COLO668 (cell line): ENCODE data around the gene DAP.
"Not testable (repeated sequence)": the region's sequence is repeated elsewhere in the genome, so short reads cannot be mapped to it uniquely, and the experiment has no call there.

Experiments used
- DNase-seq: peaks from one replicate; lab custom pipeline; 2025; ENCODE audit not compliant: unreplicated experiment; lab: John Stamatoyannopoulos, UW

DAP gene

DNA sequence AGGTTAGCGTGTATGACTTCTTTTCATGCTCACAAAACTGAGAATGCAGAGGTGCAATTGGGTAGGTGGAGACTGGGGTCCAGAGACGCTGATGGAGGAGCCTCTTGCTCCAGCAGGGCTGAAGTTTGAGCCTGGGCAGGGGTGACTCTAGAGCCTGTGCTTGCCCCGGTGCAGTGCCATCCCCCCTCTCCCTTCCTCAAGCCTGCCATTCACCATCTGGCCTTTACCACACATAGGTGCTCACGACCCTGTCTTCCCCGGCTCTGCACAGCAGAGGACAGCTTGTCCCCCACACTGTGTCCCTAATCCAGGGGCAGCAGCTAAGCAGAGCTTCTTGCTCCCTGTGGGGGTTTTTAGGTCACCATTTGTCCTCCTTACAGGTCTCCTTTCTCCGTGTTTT, 86.5 kb downstream of the DAP start:
- no peak for DNase-seq

DNA sequence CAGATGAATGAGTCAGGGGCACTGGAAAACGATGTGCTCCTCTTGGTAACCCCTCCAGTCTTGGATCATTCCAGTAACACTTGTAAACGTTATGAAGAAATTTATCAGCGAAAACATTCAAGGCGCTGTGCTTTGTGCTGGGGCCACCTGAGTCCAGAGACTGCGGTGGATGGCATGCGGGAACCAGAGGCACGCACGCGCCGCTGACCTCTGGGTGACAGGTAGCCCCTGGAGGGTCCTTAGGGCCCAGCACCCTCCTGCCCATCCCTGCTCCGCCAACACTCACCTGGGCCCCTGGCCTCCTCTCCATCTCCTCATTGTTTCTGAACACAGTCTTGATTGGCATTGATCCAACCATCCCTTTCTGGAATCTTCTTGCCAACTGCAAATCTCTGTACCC, 86.9 kb downstream of the DAP start:
- no peak for DNase-seq

DNA sequence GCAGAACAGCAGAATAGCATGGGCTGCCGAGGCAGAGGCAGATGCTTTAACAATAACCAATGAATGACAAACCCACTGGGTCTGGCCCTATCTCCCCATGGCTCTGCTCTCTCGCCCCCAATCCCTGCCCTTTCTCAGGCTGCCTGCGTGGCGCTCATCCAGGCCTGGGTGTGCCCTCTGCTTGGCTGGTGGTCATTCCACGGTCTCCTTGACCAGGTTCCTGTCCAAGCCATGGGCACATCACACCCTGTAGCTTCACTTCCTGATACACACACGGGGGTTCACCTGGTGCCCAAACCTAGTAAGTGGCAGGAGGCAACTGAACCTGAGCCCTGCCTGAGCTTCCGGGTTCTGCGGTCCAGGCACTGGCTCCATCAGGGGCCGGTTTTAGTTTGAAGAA, 87.6 kb downstream of the DAP start:
- no peak for DNase-seq

DNA sequence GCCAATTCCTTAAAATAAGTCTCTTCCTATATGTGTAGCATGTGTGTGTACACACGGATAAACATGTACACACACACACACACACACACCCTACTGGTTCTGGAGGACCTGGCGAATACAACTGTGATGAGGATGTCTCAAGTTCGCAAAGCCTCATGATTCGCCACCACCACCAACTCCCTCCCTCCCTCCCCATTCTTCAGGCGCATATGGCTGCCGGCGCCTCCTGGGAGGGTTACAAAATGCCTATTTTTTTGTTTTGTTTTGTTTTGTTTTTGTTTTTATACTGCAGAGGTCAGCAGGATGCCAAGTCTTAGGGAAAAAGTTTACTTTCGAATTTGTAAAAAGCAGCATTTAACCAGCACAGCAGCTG, 88.0 kb downstream of the DAP start:
- no peak for DNase-seq

DNA sequence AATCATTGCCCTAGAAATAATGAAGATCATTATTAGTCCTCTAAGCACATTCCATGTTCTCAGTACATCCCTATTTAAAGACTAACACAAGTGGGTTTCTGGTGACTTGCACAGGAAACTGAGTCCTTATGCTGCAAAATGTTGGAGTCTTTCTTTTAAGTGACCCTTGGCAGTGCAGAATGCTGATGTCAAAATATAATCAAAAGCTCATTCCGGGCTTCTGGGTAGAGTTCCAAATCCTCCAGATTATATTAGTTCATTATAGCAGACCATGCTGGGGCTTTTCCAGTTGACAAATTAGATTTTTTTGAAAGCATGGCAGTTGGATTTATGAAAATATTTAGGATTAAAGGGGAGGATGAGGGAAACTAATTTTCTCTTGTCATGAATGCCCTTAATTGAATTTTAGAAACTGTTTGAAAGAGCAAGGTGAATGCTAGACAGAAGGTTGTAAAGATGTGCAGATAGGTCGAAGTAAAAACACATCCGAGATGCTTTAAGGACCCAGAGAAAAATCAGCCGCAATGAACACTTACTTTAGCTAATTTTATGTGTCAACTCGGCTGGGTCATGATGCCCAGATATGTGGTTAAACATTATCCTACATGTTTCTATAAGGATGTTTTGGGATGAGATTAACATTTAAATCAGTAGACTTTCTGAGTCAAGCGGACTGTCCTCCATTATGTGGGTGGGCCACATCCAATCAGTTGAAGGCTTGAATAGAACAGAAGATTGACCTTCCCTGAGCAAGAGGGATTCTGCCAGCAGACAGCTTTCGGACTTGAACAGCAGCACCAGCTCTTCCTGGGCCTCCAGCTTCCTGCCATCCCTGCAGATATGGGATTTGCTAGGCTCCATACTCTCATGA, 88.7 kb downstream of the DAP start:
- DNase-seq, result no peak

DNA sequence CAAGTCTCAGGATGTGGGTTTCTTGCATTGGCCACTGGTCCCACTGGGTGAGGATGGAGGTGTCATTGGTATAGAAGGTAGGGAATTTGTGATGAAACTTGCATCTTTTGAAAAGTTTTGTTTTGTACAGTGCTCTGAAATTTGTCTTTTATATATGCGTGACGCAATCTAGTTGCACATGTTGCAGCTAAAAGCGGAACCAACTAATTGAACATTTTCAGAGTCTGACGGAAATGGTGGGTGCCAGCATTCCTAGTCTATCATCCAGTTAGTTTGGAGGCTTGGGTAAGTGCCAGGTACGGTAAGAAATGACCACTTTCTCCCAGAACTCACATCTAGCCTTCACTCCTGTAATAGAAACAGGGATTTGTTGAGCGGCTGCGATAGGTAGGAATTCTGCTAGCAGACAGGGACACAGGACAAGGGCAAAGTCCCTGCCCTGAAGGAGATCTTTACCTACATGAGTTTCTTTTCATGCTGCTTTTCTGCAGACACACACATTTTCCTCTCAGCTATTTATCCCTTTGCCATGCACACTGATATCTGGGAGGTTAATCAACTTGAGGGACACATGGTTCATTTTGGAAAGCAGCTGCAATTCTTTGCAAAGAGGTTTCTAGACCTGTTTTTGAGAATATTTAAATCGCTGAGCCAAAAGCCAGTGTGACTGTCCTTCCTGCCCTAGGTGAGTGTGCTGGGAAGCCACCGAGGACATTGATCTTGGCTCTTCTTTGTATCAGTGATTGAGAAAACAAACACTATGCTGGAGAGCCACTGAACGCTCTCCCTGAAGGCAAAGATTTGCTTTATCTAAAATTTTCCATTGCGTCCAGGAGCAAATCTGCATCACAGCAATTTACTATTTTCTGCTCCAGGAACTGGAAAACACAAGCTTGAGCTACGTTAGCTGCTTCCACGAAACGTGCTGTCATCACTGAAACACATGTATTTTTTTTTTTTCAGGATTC, 89.7 kb downstream of the DAP start:
- DNase-seq, result no peak

DNA sequence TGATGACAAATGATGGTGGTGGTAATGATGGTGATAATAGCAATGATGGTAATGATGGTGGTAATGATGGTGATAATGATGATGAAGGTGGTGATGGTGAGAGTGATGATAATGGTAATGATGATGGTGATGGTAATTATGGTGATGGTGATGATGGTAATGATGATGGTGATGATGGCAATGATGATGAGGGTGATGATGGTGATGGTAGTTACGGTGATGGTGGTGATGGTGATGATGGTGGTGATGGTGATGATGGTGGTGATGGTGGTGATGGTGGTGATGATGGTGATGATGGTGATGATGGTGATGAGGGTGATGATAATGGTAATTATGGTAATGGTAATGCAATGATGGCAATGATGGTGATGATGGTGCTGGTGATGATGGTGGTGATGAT, 91.1 kb downstream of the DAP start:
- no peak for DNase-seq

DNA sequence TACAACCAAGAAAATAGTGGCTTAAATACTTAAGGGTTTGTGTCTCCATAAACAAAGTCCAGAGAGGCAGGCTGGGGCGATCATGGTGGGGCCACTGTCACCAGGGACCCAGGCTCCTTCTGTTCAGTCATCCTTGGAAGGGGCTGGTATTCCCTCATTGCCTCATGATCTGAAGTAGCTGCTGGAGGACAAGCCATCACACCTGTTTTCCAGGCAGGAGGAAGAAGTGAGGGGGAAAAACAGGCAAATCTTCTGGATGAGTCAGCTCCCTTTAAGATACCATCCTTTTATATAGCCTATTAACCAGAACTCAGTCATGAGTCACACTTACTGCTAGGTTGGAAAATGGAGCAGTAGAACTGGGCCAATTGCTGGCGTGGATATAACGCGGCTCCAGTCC, 92.3 kb downstream of the DAP start:
- no peak for DNase-seq

DNA sequence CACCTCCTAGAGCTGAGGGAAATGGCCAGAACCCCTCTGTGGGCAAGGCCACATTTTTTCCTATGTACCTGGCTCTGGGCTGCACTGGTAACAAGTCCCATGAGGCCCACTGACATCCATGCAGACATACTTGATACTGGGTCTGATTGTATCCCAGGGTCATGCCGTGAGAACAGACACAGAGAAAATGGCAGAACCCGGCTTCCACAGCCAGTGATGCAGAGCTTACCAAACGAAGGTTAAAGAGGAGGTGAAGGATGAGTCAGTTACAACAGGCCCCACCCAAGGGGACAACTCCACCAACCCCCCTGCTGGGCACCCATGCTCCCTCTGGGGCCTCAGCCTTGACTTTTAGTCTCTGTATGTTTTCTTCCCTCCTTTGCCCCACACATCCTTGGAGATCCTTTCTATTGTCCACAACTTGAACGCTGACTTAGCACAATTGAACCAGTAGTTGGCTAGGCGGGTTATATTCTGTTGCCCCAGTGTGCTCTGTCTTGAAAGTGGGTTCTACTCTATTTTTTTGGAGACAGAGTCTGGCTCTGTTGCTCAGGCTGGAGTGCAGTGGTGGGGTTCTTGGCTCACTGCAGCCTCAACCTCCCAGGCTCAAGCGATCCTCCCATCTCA, 93.5 kb downstream of the DAP start:
- no peak for DNase-seq

DNA sequence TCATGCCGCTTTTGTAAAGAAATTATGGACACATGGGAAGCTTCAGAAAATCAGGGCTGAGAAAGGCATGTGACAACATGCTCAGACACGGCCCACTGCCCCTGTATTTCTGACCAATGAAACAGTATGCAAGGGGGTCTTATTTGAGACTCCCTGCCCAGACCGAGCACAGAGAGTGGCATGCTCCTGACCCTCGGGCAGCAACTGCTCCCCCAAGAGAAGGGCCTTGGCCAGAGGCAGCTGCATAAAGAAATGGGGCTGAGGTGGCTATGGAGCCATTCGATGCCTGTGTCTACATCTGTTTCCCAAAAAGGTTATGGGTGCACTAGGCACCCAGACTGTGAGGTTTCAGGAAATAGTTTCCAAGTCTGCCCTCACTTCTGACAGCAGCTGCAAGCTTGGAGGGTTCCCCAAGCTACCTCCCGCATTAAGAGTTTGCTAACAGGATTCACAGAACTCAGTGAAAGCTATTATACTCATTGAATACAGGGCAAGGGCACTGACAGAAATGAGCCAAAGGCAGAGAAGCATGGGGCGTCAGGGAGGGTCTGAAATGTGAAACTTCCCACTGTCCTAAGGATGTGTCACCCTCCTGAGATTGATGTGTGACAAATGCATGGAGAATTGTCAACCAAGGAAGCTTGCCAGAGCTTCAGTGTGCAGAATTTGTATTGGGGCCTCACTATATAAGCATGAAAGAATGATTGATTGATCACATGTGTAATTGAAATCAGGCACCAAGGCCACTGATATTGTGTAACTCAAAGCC, 94.3 kb downstream of the DAP start:
- DNase-seq, result no peak

DNA sequence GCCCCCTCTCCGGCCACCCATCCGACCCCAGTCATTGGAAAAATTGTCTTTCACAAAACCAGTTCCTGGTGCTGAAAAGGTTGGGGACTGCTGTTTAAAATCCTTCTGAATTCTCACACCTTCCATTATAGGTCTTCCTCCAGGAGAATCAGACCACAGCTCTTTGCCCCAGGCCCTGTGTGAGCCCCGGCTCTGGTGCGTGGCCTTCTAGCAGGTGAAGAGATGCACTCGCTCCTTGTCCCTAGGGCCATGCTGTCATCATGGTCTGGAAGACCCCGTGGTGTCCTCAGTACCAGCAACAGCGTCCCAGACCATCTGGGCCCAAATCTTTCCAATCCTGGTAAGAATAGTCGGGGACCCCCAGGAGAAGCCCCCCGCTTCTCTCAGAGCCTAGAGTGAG, 95.2 kb downstream of the DAP start:
- DNase-seq, result no peak

DNA sequence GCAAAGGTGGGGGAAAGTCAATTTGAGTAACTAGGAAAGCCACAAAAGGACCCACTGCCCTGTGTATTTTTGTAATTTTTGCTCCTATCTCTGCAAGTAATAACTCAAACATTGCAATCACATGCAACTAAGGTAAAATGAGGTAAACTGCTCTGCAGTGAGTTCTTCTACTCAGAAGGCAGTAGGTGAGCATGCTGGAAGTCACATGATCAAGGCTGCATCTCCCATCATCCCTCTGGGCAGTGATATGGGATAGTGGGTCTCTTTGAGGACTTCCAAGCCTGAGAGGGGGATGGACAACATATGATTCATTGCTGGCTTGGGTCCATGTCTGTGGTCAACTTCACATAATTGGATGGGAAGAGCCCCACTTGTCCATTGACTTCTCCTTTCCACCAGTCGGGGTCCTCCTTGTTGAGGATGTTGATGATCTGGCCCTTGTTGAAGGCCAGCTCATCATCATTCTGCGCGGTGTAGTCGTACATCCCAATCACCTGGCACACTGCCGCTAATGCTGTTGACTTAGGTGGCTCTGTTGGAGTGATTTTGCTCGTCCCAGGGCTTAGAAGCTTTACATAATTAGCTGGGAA, 96.8 kb downstream of the DAP start:
- DNase-seq, result not testable (repeated sequence)

DNA sequence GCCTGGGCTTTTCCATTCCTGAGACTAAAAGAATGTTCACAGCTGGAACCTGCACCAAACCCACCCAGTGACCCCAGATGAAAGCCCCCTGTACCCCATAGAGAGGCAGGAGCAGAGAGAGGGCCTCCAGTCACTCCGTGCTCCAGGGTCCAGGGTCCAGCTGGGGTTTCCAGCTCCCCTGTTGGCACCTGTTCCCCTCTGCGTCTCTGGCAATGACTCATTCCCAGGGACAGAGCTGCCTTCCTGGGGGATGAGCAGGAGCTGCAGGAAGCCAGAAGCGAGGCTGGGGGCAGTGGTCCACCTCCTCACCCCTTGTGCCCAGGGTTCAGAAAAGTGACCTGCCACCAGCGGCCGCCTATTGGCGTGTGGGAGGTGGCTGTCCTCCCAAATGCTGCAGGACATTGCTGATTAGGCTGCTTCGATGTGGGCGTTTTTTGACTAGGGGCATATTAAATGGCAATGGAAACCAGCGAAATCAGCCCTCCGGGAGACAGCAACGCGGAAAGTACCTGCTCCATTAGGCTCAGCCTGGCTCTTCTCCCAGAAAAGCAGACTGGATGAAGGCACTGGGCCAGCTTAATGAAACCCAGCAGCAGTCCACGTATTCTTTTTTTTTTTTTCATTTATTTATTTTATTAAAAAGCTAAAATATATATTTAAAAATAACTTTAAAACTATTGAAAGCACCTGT, 97.4 kb downstream of the DAP start:
- DNase-seq, result peak; percentile 18

DNA sequence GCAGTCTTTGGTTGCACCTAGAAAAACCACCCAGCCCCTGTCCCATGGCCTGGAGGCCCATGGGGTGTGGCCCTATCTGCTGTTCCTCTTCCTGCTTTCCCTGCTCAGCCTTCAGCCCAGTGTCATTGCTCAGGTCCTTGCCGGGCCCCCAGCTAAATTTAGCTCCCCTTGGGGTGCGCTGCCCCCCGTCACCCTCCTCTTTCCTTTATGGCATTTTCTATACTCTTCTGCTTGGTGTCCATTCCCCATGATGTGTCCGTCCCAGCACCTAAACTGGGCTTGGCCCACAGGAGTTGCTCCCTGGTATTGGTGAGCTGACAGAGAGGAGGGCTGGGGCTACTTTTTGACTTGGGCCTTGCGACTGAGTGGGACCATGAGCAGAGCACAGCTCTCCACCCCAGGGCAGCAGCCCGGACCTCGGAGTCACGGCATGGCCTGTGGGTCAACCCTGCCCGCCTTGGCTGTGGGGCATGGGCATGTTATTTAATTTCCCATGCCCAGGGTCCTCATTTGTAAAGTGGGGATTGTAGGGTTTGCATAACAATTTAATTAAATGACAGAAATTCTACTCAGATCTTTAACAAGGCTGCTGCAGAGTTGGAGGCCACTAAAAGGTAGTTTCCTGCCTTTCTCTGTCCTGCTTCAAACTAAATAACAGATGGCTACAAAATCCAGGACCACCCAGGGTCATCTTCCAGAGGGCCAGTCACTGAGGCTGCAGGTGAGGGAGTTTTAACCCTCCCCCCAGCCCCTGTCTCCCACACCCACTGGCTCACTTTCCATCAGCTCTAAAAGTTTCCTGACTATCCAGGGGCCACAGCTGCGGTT, 98.2 kb downstream of the DAP start:
- no peak for DNase-seq

DNA sequence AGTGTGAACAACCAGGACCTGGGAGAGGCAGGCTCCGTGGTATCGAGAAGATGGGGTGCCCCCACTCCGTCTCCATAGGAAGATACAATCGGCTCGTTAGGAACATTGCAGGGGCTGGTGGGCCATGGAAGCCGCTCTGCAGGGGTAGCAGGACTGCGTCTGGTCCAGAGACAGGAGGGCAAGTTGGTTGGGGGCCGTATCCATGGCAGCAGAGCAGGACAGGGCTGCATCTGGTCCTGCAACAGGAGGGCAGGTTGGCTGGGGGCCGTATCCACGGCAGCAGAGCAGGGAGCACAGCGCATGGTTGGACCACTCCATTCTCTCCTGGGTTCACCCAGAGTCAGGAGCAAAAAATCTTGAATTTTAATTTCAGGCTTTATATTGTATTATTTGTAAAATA, 99.0 kb downstream of the DAP start:
- no peak for DNase-seq

DNA sequence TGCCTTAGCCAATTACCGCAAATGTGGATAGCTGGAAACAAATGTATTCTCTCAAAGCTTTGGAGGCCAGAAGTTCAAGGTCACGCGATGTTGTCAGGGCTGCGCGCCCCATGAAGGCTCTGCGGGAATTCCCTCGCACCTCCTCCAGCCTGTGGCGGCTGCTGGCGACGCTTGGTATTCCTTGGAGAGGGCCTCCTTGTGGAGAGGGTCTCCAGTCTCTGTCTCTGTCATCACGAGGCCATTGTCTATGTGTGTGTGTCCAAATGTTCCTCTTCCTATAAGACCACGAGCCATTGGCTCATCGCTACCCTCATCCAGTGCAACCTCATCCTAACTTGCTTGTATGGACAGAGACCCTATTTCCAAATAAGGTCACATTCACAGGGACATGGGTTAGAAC, 99.6 kb downstream of the DAP start:
- no peak for DNase-seq

DNA sequence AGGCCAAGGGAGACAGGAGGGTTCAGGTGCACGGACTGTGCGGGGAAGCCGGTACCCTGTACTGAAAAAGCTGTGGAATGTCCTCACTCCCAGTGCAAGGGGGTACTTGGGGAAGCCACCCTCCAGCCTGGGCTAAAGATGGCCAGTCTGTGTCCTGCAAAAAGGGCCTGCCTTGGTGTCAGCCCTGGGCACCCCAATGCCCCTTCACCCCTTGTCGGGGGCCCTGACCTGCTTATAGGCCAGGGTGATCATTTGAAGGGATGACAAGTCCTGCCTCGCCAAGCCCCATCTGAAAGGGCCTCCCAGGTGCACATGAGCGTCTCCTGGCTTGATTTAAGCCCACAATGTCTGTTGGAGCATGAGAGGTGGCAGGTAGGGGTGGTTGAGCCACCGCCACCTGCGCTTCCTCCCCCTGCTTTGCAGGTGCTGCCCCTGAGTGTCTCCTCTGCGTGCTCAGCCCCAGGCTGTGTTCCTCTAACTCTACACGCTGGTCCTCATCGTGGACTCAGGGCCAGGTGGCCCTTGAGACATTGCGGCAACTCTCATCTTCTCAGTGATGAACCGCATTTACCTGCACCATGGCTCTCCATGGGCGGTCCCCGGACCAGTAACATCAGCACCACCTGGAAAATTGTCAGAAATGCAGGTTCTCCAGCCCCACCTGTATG, 100.2 kb downstream of the DAP start:
- DNase-seq, result no peak

DNA sequence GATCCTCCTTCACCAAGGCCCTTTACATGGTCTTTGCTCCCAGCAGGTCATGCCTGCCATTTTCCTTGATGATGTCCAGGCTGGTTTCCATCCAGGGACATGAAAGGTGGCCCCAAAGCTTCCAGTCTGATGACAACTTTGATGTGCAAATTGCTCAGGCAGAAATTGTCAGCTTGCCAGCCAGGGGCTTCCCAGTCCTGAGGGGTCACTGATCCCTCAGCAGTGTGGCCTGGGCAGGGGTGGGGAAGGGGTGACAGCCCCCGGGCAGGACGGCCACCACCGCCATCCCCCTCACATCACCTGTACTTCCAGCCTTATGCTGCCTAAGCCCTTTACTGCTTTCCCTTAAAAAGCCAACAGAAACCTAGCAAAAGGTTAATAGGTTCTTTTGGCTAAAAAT, 100.9 kb downstream of the DAP start:
- no peak for DNase-seq

DNA sequence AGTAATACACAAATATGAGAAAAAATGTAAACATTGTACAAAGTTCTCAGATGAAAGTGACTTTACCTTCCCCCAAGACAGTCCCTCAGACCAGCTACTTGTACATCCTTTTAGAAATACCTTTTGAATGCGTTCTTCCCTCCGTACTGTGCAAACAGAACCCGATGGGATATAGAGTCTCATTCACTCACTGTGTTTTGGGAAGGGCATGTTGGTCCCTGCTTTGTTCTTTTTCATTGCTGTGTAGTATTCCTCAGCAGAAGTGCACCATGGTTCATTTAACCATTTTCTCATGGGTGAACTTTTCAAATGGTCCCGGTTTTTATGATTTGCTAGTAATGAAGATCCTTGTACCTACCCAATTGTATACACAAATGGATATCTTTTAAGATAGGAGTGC, 102.8 kb downstream of the DAP start:
- no peak for DNase-seq
